Measurements from ENCODE around the gene NADK2. TPM values are rescaled to one million over a fixed set of nuclear protein-coding genes. Genes with fewer than 3 reads are reported as not detected.

Gene NADK2
- total RNA-seq, 4 donors from 2014 or later = 44.6 to 74.8 (median 59.5) TPM

GRCh38 chr5:36161361-36161760, 80.4 kb downstream of the NADK2 start:
- intact Hi-C loops (cut with DNase I) = no loop called here
- DNase-seq (ENCODE audit: extremely low spot score) = no peak
- no peak overlapping the region for H3K4me3 ChIP-seq
- peaks cover 20 to 97% (median 73%) of the 10 kb centered on the region in 4 donors for H3K36me3 ChIP-seq
- WGBS = 93% methylated on average over 4 of the region's 4 CpGs
- H3K9me3 ChIP-seq = no peaks in the 10 kb centered on the region
- peaks cover 1 to 14% (median 2%) of the 10 kb centered on the region in 4 donors for H3K4me1 ChIP-seq
- no peak overlapping the region for H3K27ac ChIP-seq (replicated peaks in 1 of 4)
- H3K27me3 ChIP-seq = no peaks in the 10 kb centered on the region
- TF ChIP-seq POLR2A (IDR thresholded peaks at IDR 0.05; ENCODE audit: low read depth) (no peak), EP300 (IDR thresholded peaks at IDR 0.05) (no peak), POLR2AphosphoS5 (IDR thresholded peaks at IDR 0.05) (no peak), CTCF (IDR thresholded peaks at IDR 0.05) (no peak)

- H3K9me3 ChIP-seq = no peaks in the 10 kb centered on the region
- DNase-seq (ENCODE audit: extremely low spot score) = no peak
- H3K36me3 ChIP-seq = peaks cover 20 to 99% (median 74%) of the 10 kb centered on the region in 4 donors
- H3K27ac ChIP-seq (replicated peaks in 1 of 4) = no peak overlapping the region
- H3K27me3 ChIP-seq = no peaks in the 10 kb centered on the region
- peaks cover 5 to 20% (median 7%) of the 10 kb centered on the region in 4 donors for H3K4me1 ChIP-seq
- no peak for TF ChIP-seq POLR2AphosphoS5 (IDR thresholded peaks at IDR 0.05)
- no peak for TF ChIP-seq EP300 (IDR thresholded peaks at IDR 0.05)
- TF ChIP-seq POLR2A (IDR thresholded peaks at IDR 0.05; ENCODE audit: low read depth) = no peak
- no peak for TF ChIP-seq CTCF (IDR thresholded peaks at IDR 0.05)
- intact Hi-C loops (cut with DNase I) = no loop called here
- 93% methylated on average over 3 of the region's 3 CpGs for WGBS
- no peak overlapping the region for H3K4me3 ChIP-seq
These were observed 81.1 kb downstream of the NADK2 start for GRCh38 chr5:36160617-36161016.

DNA sequence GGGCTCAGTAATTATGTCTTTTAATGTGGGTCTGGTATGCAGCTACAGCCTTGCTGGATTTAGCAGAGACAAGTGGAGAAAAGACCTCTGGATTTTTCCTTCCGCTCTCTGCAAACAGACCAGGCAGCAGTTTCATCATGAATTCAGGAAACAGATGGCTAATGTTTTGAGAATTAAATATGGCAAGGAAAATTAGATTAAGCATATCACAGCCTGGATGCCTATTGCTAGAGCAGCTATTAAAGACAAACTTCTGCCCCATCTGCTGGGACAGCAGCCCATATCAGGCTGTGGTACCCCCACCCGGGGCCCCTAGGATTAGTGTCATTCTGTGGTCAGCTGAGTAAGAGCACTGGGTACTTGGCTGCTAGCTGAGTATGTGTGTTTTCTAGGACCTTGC, 83.6 kb downstream of the NADK2 start:
- intact Hi-C loops (cut with DNase I) = no loop called here
- H3K36me3 ChIP-seq = peaks cover 13 to 97% (median 65%) of the 10 kb centered on the region in 4 donors
- 69% methylated on average over 2 of the region's 2 CpGs for WGBS
- TF ChIP-seq POLR2AphosphoS5 (IDR thresholded peaks at IDR 0.05) (no peak), EP300 (IDR thresholded peaks at IDR 0.05) (no peak), CTCF (IDR thresholded peaks at IDR 0.05) (no peak), POLR2A (IDR thresholded peaks at IDR 0.05; ENCODE audit: low read depth) (no peak)
- H3K4me3 ChIP-seq = no peak overlapping the region
- H3K27me3 ChIP-seq = no peaks in the 10 kb centered on the region
- H3K4me1 ChIP-seq = peaks cover 13 to 33% (median 17%) of the 10 kb centered on the region in 4 donors
- no peak overlapping the region for H3K27ac ChIP-seq (replicated peaks in 1 of 4)
- DNase-seq (ENCODE audit: extremely low spot score) = no peak
- no peaks in the 10 kb centered on the region for H3K9me3 ChIP-seq

GRCh38 chr5:36156619-36157018, 85.1 kb downstream of the NADK2 start:
- Histone ChIP-seq H3K36me3 (peaks cover 8 to 81% (median 53%) of the 10 kb centered on the region in 4 donors), H3K9me3 (no peaks in the 10 kb centered on the region), H3K27me3 (no peaks in the 10 kb centered on the region), H3K4me1 (peaks cover 22 to 41% (median 25%) of the 10 kb centered on the region in 4 donors), H3K27ac (replicated peaks in 1 of 4) (no peak overlapping the region), H3K4me3 (no peak overlapping the region)
- DNase-seq (ENCODE audit: extremely low spot score) = no peak
- intact Hi-C loops (cut with DNase I) = no loop called here
- no peak for TF ChIP-seq POLR2A (IDR thresholded peaks at IDR 0.05; ENCODE audit: low read depth)
- no peak for TF ChIP-seq EP300 (IDR thresholded peaks at IDR 0.05)
- TF ChIP-seq POLR2AphosphoS5 (IDR thresholded peaks at IDR 0.05) = no peak
- TF ChIP-seq CTCF (IDR thresholded peaks at IDR 0.05) = no peak
- WGBS = 38% methylated on average over 1 of the region's 1 CpG

DNA sequence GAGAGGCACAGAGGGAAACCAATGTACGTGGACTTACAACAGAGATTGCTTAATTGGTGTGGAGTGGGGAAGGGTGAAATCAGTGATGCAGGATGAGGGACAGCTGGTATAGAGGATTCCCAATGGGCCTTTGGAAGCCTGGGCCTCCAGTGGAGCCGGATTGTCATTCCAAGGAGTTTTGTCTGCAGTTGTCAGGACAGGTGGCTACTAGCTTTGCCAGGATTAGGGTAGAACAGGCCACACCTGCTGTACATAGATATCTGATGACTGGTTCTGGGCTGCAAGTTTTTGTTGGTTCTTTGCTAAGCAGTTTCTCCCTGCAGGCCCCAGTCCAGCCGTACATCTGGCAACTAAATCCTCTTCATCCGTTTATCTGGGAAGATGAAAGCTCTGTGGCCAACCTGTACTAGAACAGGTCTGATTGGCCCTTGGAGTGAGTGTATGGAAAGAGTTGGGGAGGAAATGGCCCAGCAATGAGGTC, 85.6 kb downstream of the NADK2 start:
- no peak for TF ChIP-seq POLR2A (IDR thresholded peaks at IDR 0.05; ENCODE audit: low read depth)
- no peak for TF ChIP-seq CTCF (IDR thresholded peaks at IDR 0.05)
- TF ChIP-seq POLR2AphosphoS5 (IDR thresholded peaks at IDR 0.05) = no peak
- TF ChIP-seq EP300 (IDR thresholded peaks at IDR 0.05) = no peak
- WGBS = 70% methylated on average over 4 of the region's 4 CpGs
- Histone ChIP-seq H3K36me3 (peaks cover 8 to 77% (median 51%) of the 10 kb centered on the region in 4 donors), H3K4me1 (peaks cover 22 to 41% (median 25%) of the 10 kb centered on the region in 4 donors), H3K27ac (replicated peaks in 1 of 4) (no peak overlapping the region), H3K9me3 (no peaks in the 10 kb centered on the region), H3K4me3 (no peak overlapping the region), H3K27me3 (no peaks in the 10 kb centered on the region)
- intact Hi-C loops (cut with DNase I) = no loop called here
- no peak for DNase-seq (ENCODE audit: extremely low spot score)
